Activated CD4-positive, alpha-beta T cell treated with anti-CD3 and anti-CD28 coated beads, Interleukin-2, amount 10 ng/mL, durations not matched to agents 7 days and 5 days (primary cell): ENCODE results near the gene ZNF584. TPM values are rescaled to one million over a fixed set of nuclear protein-coding genes. Genes with fewer than 3 reads are reported as not detected.
A peak's percentile ranks its signal among the peaks of the same experiment; 100 is the strongest.

Experiments
- CTCF ChIA-PET: fragments of 350-600 bp; sonication (Branson Sonifier 250); formaldehyde crosslinking; loops from one replicate; lab custom pipeline; 2021; ENCODE audit warnings: antibody characterized with exemption; lab: Charles Lee
- POLR2A ChIA-PET: fragments of 350-600 bp; sonication (Branson Sonifier 250); formaldehyde crosslinking; loops from one replicate; lab custom pipeline; 2021; ENCODE audit warnings: antibody characterized with exemption; lab: Charles Lee
- DNase-seq: peaks from one replicate; pipeline ENCODE4 v3.0.0-alpha.2; 2020
- H3K27ac Mint-ChIP-seq: one replicate; pipeline ENCODE4 v1.8.0; 2021; ENCODE audit warnings: mild to moderate bottlenecking, moderate library complexity, mixed read lengths
- H3K27me3 Mint-ChIP-seq: one replicate; pipeline ENCODE4 v1.8.0; 2021; ENCODE audit warnings: mixed read lengths
- H3K36me3 Mint-ChIP-seq: one replicate; pipeline ENCODE4 v1.8.0; 2021; ENCODE audit warnings: low read depth, mixed read lengths
- H3K4me1 Mint-ChIP-seq: one replicate; pipeline ENCODE4 v1.8.0; 2021; ENCODE audit warnings: mixed read lengths
- H3K4me3 Mint-ChIP-seq: one replicate; pipeline ENCODE4 v1.8.0; 2021; ENCODE audit warnings: mild to moderate bottlenecking, moderate library complexity, mixed read lengths
- H3K9me3 Mint-ChIP-seq: one replicate; pipeline ENCODE4 v1.8.0; 2021; ENCODE audit warnings: mixed read lengths
- microRNA-seq: library from miRNA; unstranded; fragments of <30 nt; microRNA quantifications from one replicate; pipeline ENCODE4 v1.2.0, GENCODE V29; 2021; ENCODE audit warnings: borderline microRNAs expressed, borderline replicate concordance
- total RNA-seq, 2 experiments: library from RNA; stranded (reverse); gene quantifications; one replicate each; pipeline ENCODE4 v1.2.3, GENCODE V29; 2021

The ZNF584 gene
- total RNA-seq, 2 experiments from 2014 or later = 6.7 to 6.8 TPM

DNA sequence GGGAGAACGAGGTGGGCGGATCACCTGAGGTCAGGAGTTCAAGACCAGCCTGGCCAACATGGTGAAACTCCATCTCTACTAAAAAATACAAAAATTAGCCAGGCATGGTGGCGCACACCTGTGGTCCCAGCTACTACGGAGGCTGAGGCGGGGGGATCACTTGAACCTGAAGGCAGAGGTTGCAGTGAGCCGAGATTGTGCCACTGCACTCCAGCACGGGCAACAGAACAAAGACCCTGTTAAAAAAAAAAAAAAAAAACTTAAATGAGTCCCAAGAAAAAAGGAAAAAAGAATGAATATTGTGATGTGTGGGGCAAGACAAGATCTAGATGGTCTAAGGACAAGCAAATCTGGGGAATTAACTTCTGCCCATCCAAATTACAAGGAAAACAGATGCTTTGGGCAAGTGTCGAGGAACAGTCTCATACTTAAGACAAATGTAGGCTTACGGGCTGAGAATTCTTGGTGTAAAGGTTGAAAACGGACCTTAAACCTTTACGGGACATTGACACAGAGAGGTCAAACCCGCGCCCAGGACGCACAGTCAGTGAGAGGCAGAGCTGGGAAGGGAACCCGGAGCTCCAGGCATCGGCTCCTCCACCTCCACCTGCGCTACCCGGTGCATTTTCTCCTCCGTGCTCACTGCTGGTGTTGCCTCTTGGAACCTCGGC, 57.8 kb downstream of the ZNF584 start:
- ChIA-PET POLR2A (no interaction called here), CTCF (no interaction called here)
- Mint-ChIP-seq H3K27me3 (peaks cover 2% of the 10 kb centered on the region), H3K27ac (no peak overlapping the region), H3K4me3 (peak overlapping the region; percentile 81), H3K36me3 (peaks cover 2% of the 10 kb centered on the region), H3K9me3 (no peaks in the 10 kb centered on the region), H3K4me1 (peaks cover 27% of the 10 kb centered on the region)
- DNase-seq = no peak

GRCh38 chr19:58466760-58467589, 58.5 kb downstream of the ZNF584 start, which contains the start of gene ZNF324:
ZNF324 (plus strand) TSS chr19:58467080; CDS start chr19:58469186, 2,106 bp downstream.
- no peaks in the 10 kb centered on the region for H3K9me3 Mint-ChIP-seq
- peak; percentile 98 for DNase-seq
- peaks cover 27% of the 10 kb centered on the region for H3K4me1 Mint-ChIP-seq
- peaks cover 3% of the 10 kb centered on the region for H3K36me3 Mint-ChIP-seq
- H3K27me3 Mint-ChIP-seq = peaks cover 2% of the 10 kb centered on the region
- ChIA-PET POLR2A (no interaction called here), CTCF (no interaction called here)
- peak within 1 kb of the TSS; percentile 83 for H3K27ac Mint-ChIP-seq
- peak within 1 kb of the TSS; percentile 81 for H3K4me3 Mint-ChIP-seq

Small RNA genes lying within 50 kb of the gene (microRNA-seq; reads per million reads assigned to microRNA genes)
- not detected for gene MIR4754

Other genes with a start within 250 kb of the ZNF584 start
- 10 to 100 TPM; 22.4 to 23.7 TPM for gene ZNF274, start 225.6 kb upstream of the ZNF584 start, total RNA-seq
- 10 to 100 TPM; 33.5 to 34.6 TPM for gene ZNF544, start 179.7 kb upstream of the ZNF584 start, total RNA-seq
- 1 to 10 TPM; 5.1 to 5.4 TPM for gene ZNF8, start 129.7 kb upstream of the ZNF584 start, total RNA-seq
- gene ERVK3-1, start 103.3 kb upstream of the ZNF584 start, total RNA-seq = 10 to 100 TPM; 57.0 to 59.5 TPM
- gene ZSCAN22, start 81.7 kb upstream of the ZNF584 start, total RNA-seq = 1 to 10 TPM; 4.3 to 5.0 TPM
- gene A1BG, start 55.2 kb upstream of the ZNF584 start, total RNA-seq = 1 to 10 TPM; 2.0 to 4.5 TPM
- gene ZNF497, start 45.9 kb upstream of the ZNF584 start, total RNA-seq = 1 to 10 TPM in 1 of 2 experiments, under 1 TPM in 1; 0.98 to 1.4 TPM
- gene ZNF837, start 27.6 kb upstream of the ZNF584 start, total RNA-seq = 1 to 10 TPM; 1.5 to 2.3 TPM
- 1,000 to 10,000 TPM in 1 of 2 experiments, 100 to 1,000 TPM in 1; 918 to 1,077 TPM for gene RPS5, start 21.4 kb upstream of the ZNF584 start, total RNA-seq
- under 1 TPM; 0.35 to 0.74 TPM for gene RNF225, start 13.0 kb upstream of the ZNF584 start, total RNA-seq
- gene ZNF132, start 31.5 kb downstream of the ZNF584 start, total RNA-seq = 1 to 10 TPM; 4.8 to 5.3 TPM
- 10 to 100 TPM in 1 of 2 experiments, 1 to 10 TPM in 1; 9.8 to 10.3 TPM for gene ZNF324B, start 43.0 kb downstream of the ZNF584 start, total RNA-seq
- 10 to 100 TPM in 1 of 2 experiments, 1 to 10 TPM in 1; 9.0 to 12.7 TPM for gene ZNF324, start 58.4 kb downstream of the ZNF584 start, total RNA-seq
- 1 to 10 TPM; 7.6 to 7.9 TPM for gene ZNF446, start 67.7 kb downstream of the ZNF584 start, total RNA-seq
- gene SLC27A5, start 103.3 kb downstream of the ZNF584 start, total RNA-seq = 10 to 100 TPM in 1 of 2 experiments, 1 to 10 TPM in 1; 9.8 to 10.2 TPM
- 10 to 100 TPM; 17.9 to 19.9 TPM for gene ZBTB45, start 111.2 kb downstream of the ZNF584 start, total RNA-seq
- 100 to 1,000 TPM; 457 to 560 TPM for gene TRIM28, start 135.4 kb downstream of the ZNF584 start, total RNA-seq
- gene CHMP2A, start 146.5 kb downstream of the ZNF584 start, total RNA-seq = 100 to 1,000 TPM; 128 to 137 TPM
- 10 to 100 TPM; 82.8 to 96.0 TPM for gene UBE2M, start 150.0 kb downstream of the ZNF584 start, total RNA-seq
- gene MZF1, start 164.7 kb downstream of the ZNF584 start, total RNA-seq = 10 to 100 TPM; 28.6 to 33.1 TPM